Endodermal cell (in vitro differentiated cells): Measurements from ENCODE around the gene OR2D3. TPM values are rescaled to one million over a fixed set of nuclear protein-coding genes. Genes with fewer than 3 reads are reported as not detected.
"Not testable (repeated sequence)": the region's sequence is repeated elsewhere in the genome, so short reads cannot be mapped to it uniquely, and the experiment has no call there.

ENCODE experiments used
- DNase-seq: peaks from one replicate; pipeline ENCODE4 v3.0.0-alpha.2; 2017
- H3K27ac ChIP-seq: 2 replicates; pipeline ENCODE4 v1.5.1; 2013; ENCODE audit warnings: mild to moderate bottlenecking, low read depth, low read length, moderate library complexity
- H3K27me3 ChIP-seq: 2 replicates; pipeline ENCODE4 v1.6.1; 2013; ENCODE audit warnings: mild to moderate bottlenecking, low read length, moderate library complexity; ENCODE audit not compliant: insufficient read depth, control insufficient read depth, poor library complexity, severe bottlenecking
- H3K36me3 ChIP-seq: 2 replicates; pipeline ENCODE4 v1.7.0; 2013; ENCODE audit warnings: mild to moderate bottlenecking, low read length, moderate library complexity; ENCODE audit not compliant: control insufficient read depth, insufficient read depth
- H3K4me1 ChIP-seq: one replicate; pipeline ENCODE4 v1.7.0; 2013; ENCODE audit warnings: low read length; ENCODE audit not compliant: control insufficient read depth, insufficient read depth
- H3K4me3 ChIP-seq: 2 replicates; pipeline ENCODE4 v1.5.1; 2013; ENCODE audit warnings: mild to moderate bottlenecking, low read length, moderate library complexity
- H3K9ac ChIP-seq: 2 replicates; pipeline ENCODE4 v1.6.1; 2013; ENCODE audit warnings: mild to moderate bottlenecking, low read length, moderate library complexity; ENCODE audit not compliant: poor library complexity, severe bottlenecking; ENCODE audit errors: extremely low read depth
- H3K9me3 ChIP-seq: 2 replicates; pipeline ENCODE4 v1.6.1; 2013; ENCODE audit warnings: mild to moderate bottlenecking, low read length, moderate library complexity; ENCODE audit not compliant: control insufficient read depth
- H3K27ac Mint-ChIP-seq: 2 replicates; pipeline ENCODE4 v1.8.0; 2020; ENCODE audit warnings: mixed read lengths
- H3K27me3 Mint-ChIP-seq: 2 replicates; pipeline ENCODE4 v1.8.0; 2021; ENCODE audit warnings: mild to moderate bottlenecking, mixed read lengths; ENCODE audit not compliant: insufficient read depth
- H3K36me3 Mint-ChIP-seq: 2 replicates; pipeline ENCODE4 v1.8.0; 2020; ENCODE audit warnings: low read depth, mixed read lengths
- H3K4me1 Mint-ChIP-seq: 2 replicates; pipeline ENCODE4 v1.8.0; 2020; ENCODE audit warnings: mixed read lengths
- H3K4me3 Mint-ChIP-seq: 2 replicates; pipeline ENCODE4 v1.8.0; 2020; ENCODE audit warnings: mild to moderate bottlenecking, moderate library complexity, mixed read lengths
- H3K9me3 Mint-ChIP-seq: 2 replicates; pipeline ENCODE4 v1.8.0; 2020; ENCODE audit warnings: mild to moderate bottlenecking, mixed read lengths
- CTCF ChIP-seq: fragments of 200-600 bp; sonication (generic); conservative IDR thresholded peaks from 2 replicates; pipeline ENCODE4 v1.5.0; 2021; ENCODE audit warnings: antibody characterized with exemption, mild to moderate bottlenecking
- WGBS, 2 experiments: methylation state at CpG; one replicate each; pipeline versions ENCODE4 v1.1.5 to v1.1.7; 2013; ENCODE audit warnings: missing lambda C conversion rate in 2 of 2, mixed read lengths in 1 of 2; ENCODE audit not compliant: insufficient coverage in 1 of 2, insufficient read length in 1 of 2; 5-methylcytosine and 5-hydroxymethylcytosine counted together
- total RNA-seq, 2 donors: library from RNA; stranded (reverse); fragmentation: NEBNext Ultra II Directional in 1 of 2; extraction: Animal tissue kit (Norgen Biotek cat#: 25700) in 1 of 2; gene quantifications; 2 replicates in 1 of 2; 3 replicates in 1 of 2; pipeline ENCODE4 v1.2.1, GENCODE V29; 2021

Gene OR2D3
- total RNA-seq, 2 donors from 2014 or later: not detected

- no peaks in the 10 kb centered on the region for H3K27me3 ChIP-seq
- no peak overlapping the region for H3K4me3 Mint-ChIP-seq
- no peaks in the 10 kb centered on the region for H3K27me3 Mint-ChIP-seq
- H3K27ac ChIP-seq: no peak overlapping the region
- H3K9ac ChIP-seq: no peak overlapping the region
- no peaks in the 10 kb centered on the region for H3K4me1 ChIP-seq
- H3K4me3 ChIP-seq: no peak overlapping the region
- H3K27ac Mint-ChIP-seq: no peak overlapping the region
- no peaks in the 10 kb centered on the region for H3K9me3 Mint-ChIP-seq
- no peaks in the 10 kb centered on the region for H3K9me3 ChIP-seq
- H3K4me1 Mint-ChIP-seq: no peaks in the 10 kb centered on the region
- no peaks in the 10 kb centered on the region for H3K36me3 ChIP-seq
- 100% methylated on average over 1 to 3 of the region's 3 CpGs for WGBS, 2 experiments
- DNase-seq: no peak
- TF ChIP-seq CTCF: no peak
- H3K36me3 Mint-ChIP-seq: peaks cover 22% of the 10 kb centered on the region
These were observed 22.3 kb downstream of the OR2D3 start for GRCh38 chr11:6943131-6943530.

DNA sequence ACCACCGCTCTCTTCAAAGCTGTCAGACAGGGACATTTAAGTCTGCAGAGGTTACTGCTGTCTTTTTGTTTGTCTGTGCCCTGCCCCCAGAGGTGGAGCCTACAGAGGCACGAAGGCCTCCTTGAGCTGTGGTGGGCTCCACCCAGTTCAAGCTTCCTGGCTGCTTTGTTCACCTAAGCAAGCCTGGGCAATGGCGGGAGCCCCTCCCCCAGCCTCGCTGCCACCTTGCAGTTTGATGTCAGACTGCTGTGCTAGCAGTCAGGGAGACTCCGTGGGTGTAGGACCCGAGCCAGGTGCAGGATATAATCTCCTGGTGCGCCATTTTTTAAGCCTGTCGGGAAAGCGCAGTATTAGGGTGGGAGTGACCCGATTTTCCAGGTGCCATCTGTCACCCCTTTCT, 33.4 kb downstream of the OR2D3 start:
- H3K4me3 ChIP-seq, H3K9ac ChIP-seq, H3K9me3 ChIP-seq, H3K27me3 ChIP-seq, H3K4me3 Mint-ChIP-seq, H3K27ac Mint-ChIP-seq, H3K4me1 ChIP-seq, DNase-seq, H3K27ac ChIP-seq, H3K27me3 Mint-ChIP-seq, H3K4me1 Mint-ChIP-seq: not testable (repeated sequence)
- Mint-ChIP-seq H3K9me3 (peaks cover 14% of the 10 kb centered on the region), H3K36me3 (peaks cover 51% of the 10 kb centered on the region)
- peaks cover 12% of the 10 kb centered on the region for H3K36me3 ChIP-seq
- 92 to 96% methylated on average over 7 to 9 of the region's 10 CpGs for WGBS, 2 experiments

GRCh38 chr11:6962141-6962540, 41.3 kb downstream of the OR2D3 start:
- Histone ChIP-seq H3K27ac (no peak overlapping the region), H3K27me3 (no peaks in the 10 kb centered on the region), H3K4me3 (no peak overlapping the region), H3K9me3 (no peaks in the 10 kb centered on the region), H3K9ac (no peak overlapping the region), H3K4me1 (no peaks in the 10 kb centered on the region), H3K36me3 (no peaks in the 10 kb centered on the region)
- no peak for DNase-seq
- TF ChIP-seq CTCF: no peak
- no peak overlapping the region for H3K27ac Mint-ChIP-seq
- H3K27me3 Mint-ChIP-seq: no peaks in the 10 kb centered on the region
- H3K4me1 Mint-ChIP-seq: no peaks in the 10 kb centered on the region
- peaks cover 8% of the 10 kb centered on the region for H3K36me3 Mint-ChIP-seq
- H3K4me3 Mint-ChIP-seq: no peak overlapping the region
- H3K9me3 Mint-ChIP-seq: peaks cover 6% of the 10 kb centered on the region

- H3K27ac ChIP-seq: no peak overlapping the region
- H3K4me3 Mint-ChIP-seq: no peak overlapping the region
- H3K4me1 ChIP-seq: no peaks in the 10 kb centered on the region
- H3K36me3 Mint-ChIP-seq: peaks cover 9% of the 10 kb centered on the region
- no peak overlapping the region for H3K9ac ChIP-seq
- H3K9me3 Mint-ChIP-seq: peaks cover 12% of the 10 kb centered on the region
- H3K27me3 ChIP-seq: no peaks in the 10 kb centered on the region
- H3K4me3 ChIP-seq: no peak overlapping the region
- no peaks in the 10 kb centered on the region for H3K9me3 ChIP-seq
- 92 to 100% methylated on average over 1 of the region's 1 CpG for WGBS, 2 experiments
- TF ChIP-seq CTCF: no peak
- no peaks in the 10 kb centered on the region for H3K27me3 Mint-ChIP-seq
- DNase-seq: no peak
- H3K36me3 ChIP-seq: no peaks in the 10 kb centered on the region
- H3K27ac Mint-ChIP-seq: no peak overlapping the region
- H3K4me1 Mint-ChIP-seq: no peaks in the 10 kb centered on the region
These were observed 41.9 kb downstream of the OR2D3 start for GRCh38 chr11:6962673-6963072.
